Measurements from ENCODE around the gene KCTD7. TPM values are rescaled to one million over a fixed set of nuclear protein-coding genes. Genes with fewer than 3 reads are reported as not detected.
"Not testable (repeated sequence)": the region's sequence is repeated elsewhere in the genome, so short reads cannot be mapped to it uniquely, and the experiment has no call there.

KCTD7 gene
- total and polyA plus RNA-seq, 4 experiments from 2014 or later = 10.1 to 63.8 (median 39.7) TPM

GRCh38 chr7:66617295-66617694 is 11.4 kb upstream of the KCTD7 start:
- H3K27ac Mint-ChIP-seq = no peak overlapping the region

GRCh38 chr7:66619341-66619948 is 9.2 kb upstream of the KCTD7 start:
- POLR2A ChIA-PET (ENCODE audit: partially characterized antibody) = interaction anchor here (0.6 to 2.2 kb wide), 2 partner anchors 9 to 24 kb away, joined by 3 to 10 read pairs; partner anchors contain the start of gene KCTD7
- intact Hi-C loops (cut with micrococcal nuclease); H3K4me3 ChIP-seq (ENCODE audit: low read length in 2 of 2); CTCF ChIA-PET (ENCODE audit: partially characterized antibody); H3K27ac Mint-ChIP-seq; H3K9me3 Mint-ChIP-seq; H3K36me3 ChIP-seq (ENCODE audit: insufficient read depth, low read length); H3K4me3 Mint-ChIP-seq; DNase-seq; H3K27ac ChIP-seq (ENCODE audit: low read depth, low read length); H3K36me3 Mint-ChIP-seq; H3K4me1 Mint-ChIP-seq; H3K27me3 ChIP-seq (ENCODE audit: insufficient read depth, low read length); H3K4me1 ChIP-seq (ENCODE audit: insufficient read depth, low read length); H3K27me3 Mint-ChIP-seq; H3K9me3 ChIP-seq (ENCODE audit: control insufficient read depth in 1 of 2, low read length in 2 of 2): not testable (repeated sequence)

More at GRCh38 chr7:66617295-66617694, 11.4 kb upstream of the KCTD7 start:
- Histone ChIP-seq H3K4me3 (ENCODE audit: low read length in 2 of 2) (no peak overlapping the region), H3K36me3 (ENCODE audit: insufficient read depth, low read length) (no peaks in the 10 kb centered on the region), H3K27ac (ENCODE audit: low read depth, low read length) (no peak overlapping the region), H3K4me1 (ENCODE audit: insufficient read depth, low read length) (no peaks in the 10 kb centered on the region), H3K27me3 (ENCODE audit: insufficient read depth, low read length) (no peaks in the 10 kb centered on the region), H3K9me3 (ENCODE audit: control insufficient read depth in 1 of 2, low read length in 2 of 2) (no peaks in the 10 kb centered on the region)
- no peak for DNase-seq
- no peaks in the 10 kb centered on the region for H3K27me3 Mint-ChIP-seq
- POLR2A ChIA-PET (ENCODE audit: partially characterized antibody) = interaction anchor here (2.2 kb wide), 1 partner anchor 11 kb away, joined by 10 read pairs; the partner anchor contains the start of gene KCTD7
- H3K36me3 Mint-ChIP-seq = no peaks in the 10 kb centered on the region
- H3K9me3 Mint-ChIP-seq = no peaks in the 10 kb centered on the region
- H3K4me1 Mint-ChIP-seq = no peaks in the 10 kb centered on the region
- intact Hi-C loops (cut with micrococcal nuclease) = no loop called here
- CTCF ChIA-PET (ENCODE audit: partially characterized antibody) = interaction anchor here (0.7 kb wide), 1 partner anchor 187 kb away, joined by 3 read pairs; no protein-coding TSS in a partner anchor
- H3K4me3 Mint-ChIP-seq = no peak overlapping the region

- ChIA-PET POLR2A (ENCODE audit: partially characterized antibody) (interaction anchor here (2.8 to 6.0 kb wide), 2 partner anchors 28 to 68 kb away, joined by 8 to 83 read pairs; no protein-coding TSS in a partner anchor), CTCF (ENCODE audit: partially characterized antibody) (no interaction called here)
- no peaks in the 10 kb centered on the region for H3K27me3 ChIP-seq (ENCODE audit: insufficient read depth, low read length)
- no peaks in the 10 kb centered on the region for H3K9me3 ChIP-seq (ENCODE audit: control insufficient read depth in 1 of 2, low read length in 2 of 2)
- Mint-ChIP-seq H3K27me3 (no peaks in the 10 kb centered on the region), H3K4me3 (peak overlapping the region in 4 of 8 donors; percentile 2 to 78 (median 17)), H3K27ac (peak overlapping the region in 2 of 7 donors; percentile 48 to 87), H3K36me3 (peaks cover 0 to 4% of the 10 kb centered on the region in 2 donors), H3K4me1 (peaks cover 20 to 24% (median 21%) of the 10 kb centered on the region in 4 donors), H3K9me3 (peaks cover 0 to 2% (median 0%) of the 10 kb centered on the region in 8 donors)
- H3K4me3 ChIP-seq (ENCODE audit: low read length in 2 of 2) = no peak overlapping the region
- H3K27ac ChIP-seq (ENCODE audit: low read depth, low read length) = no peak overlapping the region
- H3K36me3 ChIP-seq (ENCODE audit: insufficient read depth, low read length) = no peaks in the 10 kb centered on the region
- no peak for DNase-seq
- H3K4me1 ChIP-seq (ENCODE audit: insufficient read depth, low read length) = peaks cover 22% of the 10 kb centered on the region
- intact Hi-C loops (cut with micrococcal nuclease) = no loop called here
Measured at GRCh38 chr7:66626331-66626934, 2.2 kb upstream of the KCTD7 start.

GRCh38 chr7:66627151-66627681 is 1.5 kb upstream of the KCTD7 start:
- Mint-ChIP-seq H3K4me3 (peak overlapping the region; percentile 63 to 84 (median 78)), H3K27me3 (no peaks in the 10 kb centered on the region), H3K9me3 (peaks cover 0 to 2% (median 0%) of the 10 kb centered on the region in 8 donors), H3K36me3 (peaks cover 0 to 10% of the 10 kb centered on the region in 2 donors), H3K27ac (peak overlapping the region; percentile 24 to 87 (median 57)), H3K4me1 (peaks cover 27 to 32% (median 28%) of the 10 kb centered on the region in 4 donors)
- ChIA-PET CTCF (ENCODE audit: partially characterized antibody) (interaction anchor here (0.8 kb wide), 1 partner anchor 26 kb away, joined by 3 read pairs; no protein-coding TSS in a partner anchor), POLR2A (ENCODE audit: partially characterized antibody) (interaction anchor here (0.8 to 6.0 kb wide), 11 partner anchors 9 to 294 kb away, joined by 3 to 83 read pairs (median 8); partner anchors contain the start of genes RABGEF1 and TMEM248)
- Histone ChIP-seq H3K9me3 (ENCODE audit: control insufficient read depth in 1 of 2, low read length in 2 of 2) (no peaks in the 10 kb centered on the region), H3K4me1 (ENCODE audit: insufficient read depth, low read length) (peaks cover 30% of the 10 kb centered on the region), H3K36me3 (ENCODE audit: insufficient read depth, low read length) (no peaks in the 10 kb centered on the region), H3K4me3 (ENCODE audit: low read length in 2 of 2) (no peak overlapping the region), H3K27me3 (ENCODE audit: insufficient read depth, low read length) (no peaks in the 10 kb centered on the region), H3K27ac (ENCODE audit: low read depth, low read length) (no peak overlapping the region)
- intact Hi-C loops (cut with micrococcal nuclease) = no loop called here
- no peak for DNase-seq

- DNase-seq = peak in 2 of 5 donors; percentile 13 to 17
- Histone ChIP-seq H3K9me3 (ENCODE audit: control insufficient read depth in 1 of 2, low read length in 2 of 2) (no peaks in the 10 kb centered on the region), H3K27me3 (ENCODE audit: insufficient read depth, low read length) (no peaks in the 10 kb centered on the region), H3K27ac (ENCODE audit: low read depth, low read length) (peak overlapping the region; percentile 89), H3K4me1 (ENCODE audit: insufficient read depth, low read length) (peaks cover 35% of the 10 kb centered on the region), H3K4me3 (ENCODE audit: low read length in 2 of 2) (peak overlapping the region; percentile 77 to 89), H3K36me3 (ENCODE audit: insufficient read depth, low read length) (peaks cover under 1% of the 10 kb centered on the region)
- peak overlapping the region; percentile 87 to 92 (median 91) for H3K4me3 Mint-ChIP-seq
- peaks cover 31 to 39% (median 34%) of the 10 kb centered on the region in 4 donors for H3K4me1 Mint-ChIP-seq
- intact Hi-C loops (cut with micrococcal nuclease) = loop anchor here (1.0 to 2.0 kb wide), 7 partner anchors 26 to 368 kb away; partner anchors contain the start of genes RABGEF1 and TYW1
- POLR2A ChIA-PET (ENCODE audit: partially characterized antibody) = interaction anchor here (0.7 to 6.0 kb wide), 16 partner anchors 10 to 368 kb away, joined by 3 to 83 read pairs (median 6); partner anchors contain the start of genes RABGEF1, SBDS and TMEM248
- peaks cover 0 to 15% of the 10 kb centered on the region in 2 donors for H3K36me3 Mint-ChIP-seq
- peaks cover 0 to 2% (median 0%) of the 10 kb centered on the region in 8 donors for H3K9me3 Mint-ChIP-seq
- CTCF ChIA-PET (ENCODE audit: partially characterized antibody) = interaction anchor here (0.8 to 1.3 kb wide), 3 partner anchors 18 to 74 kb away, joined by 3 read pairs; no protein-coding TSS in a partner anchor
- no peaks in the 10 kb centered on the region for H3K27me3 Mint-ChIP-seq
- peak overlapping the region; percentile 87 to 95 (median 93) for H3K27ac Mint-ChIP-seq
Measured at GRCh38 chr7:66627881-66628360, 760 bp upstream of the KCTD7 start.

GRCh38 chr7:66629222-66630062 is 761 bp downstream of the KCTD7 start:
- Mint-ChIP-seq H3K4me1 (peaks cover 38 to 50% (median 42%) of the 10 kb centered on the region in 4 donors), H3K36me3 (peaks cover 3 to 26% of the 10 kb centered on the region in 2 donors), H3K4me3 (peak overlapping the region; percentile 69 to 91 (median 80)), H3K27ac (peak overlapping the region; percentile 76 to 94 (median 87)), H3K27me3 (no peaks in the 10 kb centered on the region), H3K9me3 (peaks cover 0 to 2% (median 0%) of the 10 kb centered on the region in 8 donors)
- H3K27ac ChIP-seq (ENCODE audit: low read depth, low read length) = peak overlapping the region; percentile 79
- H3K4me3 ChIP-seq (ENCODE audit: low read length in 2 of 2) = peak overlapping the region; percentile 36 to 64
- intact Hi-C loops (cut with micrococcal nuclease) = loop anchor here (2.0 kb wide), 1 partner anchor 215 kb away; no protein-coding TSS in a partner anchor
- no peaks in the 10 kb centered on the region for H3K27me3 ChIP-seq (ENCODE audit: insufficient read depth, low read length)
- peaks cover 48% of the 10 kb centered on the region for H3K4me1 ChIP-seq (ENCODE audit: insufficient read depth, low read length)
- no peaks in the 10 kb centered on the region for H3K9me3 ChIP-seq (ENCODE audit: control insufficient read depth in 1 of 2, low read length in 2 of 2)
- ChIA-PET POLR2A (ENCODE audit: partially characterized antibody) (interaction anchor here (0.6 to 6.0 kb wide), 15 partner anchors 11 to 215 kb away, joined by 3 to 83 read pairs (median 6); partner anchors contain the start of gene RABGEF1), CTCF (ENCODE audit: partially characterized antibody) (interaction anchor here (0.9 to 3.4 kb wide), 4 partner anchors 13 to 110 kb away, joined by 3 to 10 read pairs (median 4); no protein-coding TSS in a partner anchor)
- peaks cover 8% of the 10 kb centered on the region for H3K36me3 ChIP-seq (ENCODE audit: insufficient read depth, low read length)
- peak in 3 of 5 donors; percentile 9 to 35 (median 20) for DNase-seq
